DMS114 treated with DMSO at 0.1 percent for 48 hours (cell line): Measurements from ENCODE around the gene NRG3.

Experiments
- DNase-seq: peaks from one replicate; lab custom pipeline; 2025; ENCODE audit not compliant: unreplicated experiment; lab: John Stamatoyannopoulos, UW

The NRG3 gene

DNA sequence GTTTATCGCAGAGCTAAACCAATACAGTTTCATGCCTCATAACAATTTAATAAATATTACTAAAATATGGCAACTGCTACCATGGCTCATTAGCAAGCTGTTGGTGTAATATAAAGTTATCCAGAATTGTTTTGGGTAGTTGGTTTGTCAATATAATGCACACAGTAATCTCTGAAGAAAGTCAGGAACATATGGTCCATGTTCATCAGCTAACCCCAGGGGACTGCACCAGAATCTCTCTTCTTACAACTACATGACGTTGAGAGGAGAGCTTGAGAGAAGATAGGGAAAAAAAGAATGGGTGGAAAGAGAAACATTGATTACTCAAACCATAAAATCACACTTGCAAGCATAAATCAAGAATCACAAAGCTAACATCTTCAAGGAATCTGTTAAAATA, 333.7 kb downstream of the NRG3 start:
- no peak for DNase-seq

DNA sequence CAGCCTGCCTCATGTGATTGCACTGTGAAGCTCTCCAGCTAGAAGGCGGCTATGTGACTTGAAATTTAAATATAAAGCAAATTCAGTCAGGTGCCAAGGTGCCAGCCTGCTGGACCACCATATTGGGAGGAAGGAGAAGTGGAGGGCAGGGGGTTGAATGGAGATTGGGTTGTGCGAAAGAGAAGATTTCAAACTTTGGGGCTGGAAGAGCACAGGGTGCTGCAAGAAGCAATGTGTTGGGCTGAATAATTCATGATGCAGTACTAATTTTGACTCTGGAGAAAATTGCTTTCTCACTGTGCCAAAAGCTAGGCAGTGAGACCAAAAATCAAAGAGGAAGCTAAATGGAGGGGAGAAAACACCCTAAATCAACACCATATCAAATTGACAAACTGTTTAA, 335.3 kb downstream of the NRG3 start:
- DNase-seq, result no peak

GRCh38 chr10:82211346-82211745, 336.4 kb downstream of the NRG3 start:
- no peak for DNase-seq

- no peak for DNase-seq
Measured at GRCh38 chr10:82212753-82213152, 337.8 kb downstream of the NRG3 start.

- no peak for DNase-seq
Measured at GRCh38 chr10:82213784-82214183, 338.8 kb downstream of the NRG3 start.

GRCh38 chr10:82221056-82221455, 346.1 kb downstream of the NRG3 start:
- DNase-seq, result no peak

DNA sequence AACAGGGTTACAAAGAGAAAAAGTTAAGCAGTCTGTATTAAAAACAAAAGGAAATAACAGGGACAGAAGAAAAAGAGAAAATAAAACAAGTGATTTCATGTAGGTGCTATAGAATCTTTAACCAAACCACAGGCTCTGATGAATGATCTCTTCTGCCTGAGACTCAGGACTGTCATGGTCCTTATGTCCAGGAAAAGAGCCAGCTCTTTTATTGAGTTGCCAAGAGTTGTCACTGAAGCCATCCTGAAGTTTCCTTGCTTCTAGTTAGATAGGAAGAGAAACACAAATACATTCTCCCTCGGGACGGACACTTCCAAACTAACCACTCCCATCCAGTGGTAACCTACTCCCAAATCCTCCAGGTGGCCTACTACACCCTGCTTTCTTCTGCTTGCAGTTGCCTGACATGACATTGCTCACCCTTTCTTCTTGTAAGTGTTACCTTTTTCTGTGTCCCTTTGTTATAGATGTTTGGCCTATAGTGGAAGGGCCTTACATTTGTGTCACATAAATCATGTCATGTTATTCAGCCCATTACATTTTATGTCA, 346.7 kb downstream of the NRG3 start:
- no peak for DNase-seq

DNA sequence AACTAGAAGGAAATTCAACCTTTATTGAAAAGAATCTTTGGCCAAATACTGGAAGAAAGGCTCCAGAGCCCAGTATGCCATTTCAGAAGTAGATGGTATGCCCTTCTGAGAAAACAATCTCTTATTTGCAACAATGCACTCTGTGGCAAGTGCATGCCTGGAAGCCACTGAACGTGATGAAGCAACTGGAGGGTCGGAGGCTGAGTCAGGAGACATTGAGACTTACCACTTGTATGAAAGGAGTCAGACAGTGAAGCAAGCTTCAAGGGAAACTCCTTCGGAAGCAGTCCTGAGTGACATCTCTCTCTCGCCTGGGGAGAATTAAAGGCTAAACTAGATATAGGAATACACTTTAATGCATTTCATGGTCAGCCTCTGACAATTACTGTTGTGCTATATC, 353.7 kb downstream of the NRG3 start:
- no peak for DNase-seq

GRCh38 chr10:82234173-82234572, 359.2 kb downstream of the NRG3 start:
- no peak for DNase-seq

DNA sequence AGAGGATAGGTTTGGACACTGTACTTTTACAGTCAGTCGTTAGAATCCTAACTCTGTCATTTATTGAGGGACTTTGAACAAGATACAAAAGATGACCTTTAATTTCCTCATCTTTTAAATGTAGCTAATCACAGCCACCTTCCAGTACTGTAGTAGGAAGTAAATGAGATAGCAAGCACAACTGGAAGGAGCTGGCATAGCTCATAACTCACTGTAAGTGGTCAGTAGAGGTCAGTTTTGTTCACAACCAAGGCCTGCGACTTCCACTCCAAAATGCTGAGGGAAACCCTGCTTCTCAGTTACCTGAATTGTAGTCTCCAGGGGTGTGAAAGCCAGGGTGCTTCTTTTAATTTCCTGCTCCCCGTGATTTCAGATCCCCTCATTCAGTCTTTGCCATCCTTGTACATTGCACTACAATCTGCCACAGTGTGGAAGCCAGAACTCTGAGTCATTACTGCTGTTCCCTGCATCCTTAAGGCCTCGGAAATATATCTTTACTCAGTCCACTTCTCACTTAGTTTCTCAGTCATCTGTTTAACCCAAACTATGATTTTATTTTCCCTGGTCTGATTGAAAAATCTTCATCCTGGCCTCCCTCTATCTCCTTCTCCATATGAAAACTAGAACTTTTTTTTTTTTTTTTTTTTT, 361.2 kb downstream of the NRG3 start:
- no peak for DNase-seq

GRCh38 chr10:82238291-82238690, 363.3 kb downstream of the NRG3 start:
- no peak for DNase-seq

- DNase-seq, result no peak
Measured at GRCh38 chr10:82240408-82240807, 365.4 kb downstream of the NRG3 start.

DNA sequence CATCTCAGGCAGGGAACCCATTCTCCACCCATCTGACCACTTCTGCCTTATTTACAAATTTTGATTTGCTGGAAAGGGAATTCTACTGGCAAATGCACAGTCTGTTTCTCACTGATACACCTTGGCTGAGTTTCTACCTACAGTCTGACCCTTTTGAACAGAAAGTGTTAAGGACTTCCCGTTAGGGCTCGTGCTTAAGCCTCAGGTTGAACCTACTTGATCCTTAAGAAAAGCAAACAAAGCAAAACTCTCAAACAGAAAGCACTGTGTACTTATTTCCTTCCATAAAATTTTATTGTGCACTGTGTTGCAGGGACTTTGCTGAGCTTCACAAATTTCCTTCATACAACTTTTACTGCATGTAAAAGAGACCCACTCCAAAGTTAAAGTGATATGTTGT, 367.8 kb downstream of the NRG3 start:
- DNase-seq, result no peak

DNA sequence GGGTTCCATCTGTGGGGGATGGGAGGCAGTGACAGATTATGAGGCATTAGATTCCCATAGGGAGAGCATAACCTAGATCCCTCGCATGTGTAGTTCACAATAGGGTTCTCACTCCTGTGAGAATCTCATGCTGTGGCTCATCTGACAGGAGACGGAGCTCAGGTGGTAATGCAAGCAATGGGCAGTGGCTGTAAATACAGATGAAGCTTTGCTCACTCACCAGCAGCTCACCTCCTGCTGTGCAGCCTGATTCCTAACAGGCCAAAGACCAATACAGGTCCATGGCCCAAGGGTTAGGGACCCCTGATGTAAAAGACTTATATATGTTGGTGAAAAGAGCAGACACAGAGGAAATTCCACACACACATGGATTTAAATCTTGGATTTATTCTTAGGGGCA, 370.2 kb downstream of the NRG3 start:
- DNase-seq, result no peak

GRCh38 chr10:82245906-82246560, 371.0 kb downstream of the NRG3 start:
- no peak for DNase-seq

DNA sequence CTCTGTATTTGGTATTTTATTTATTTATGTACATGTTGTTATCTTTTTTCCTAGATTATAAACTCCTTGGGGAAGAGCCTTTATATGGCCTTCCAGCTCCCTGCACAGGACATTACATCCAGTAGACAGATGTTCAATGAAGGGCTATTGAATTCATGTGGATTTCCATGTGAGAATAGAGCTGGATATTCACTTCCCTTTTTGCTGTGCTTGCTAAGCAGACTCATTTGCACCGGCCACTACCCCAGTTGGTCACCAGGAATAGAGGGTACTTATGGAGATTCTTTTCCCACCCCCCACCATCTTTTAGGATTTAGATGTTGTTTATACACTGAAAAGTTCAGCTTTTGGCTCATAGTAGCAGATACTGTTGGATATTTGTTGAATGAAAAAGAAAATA, 374.1 kb downstream of the NRG3 start:
- DNase-seq, result no peak

DNA sequence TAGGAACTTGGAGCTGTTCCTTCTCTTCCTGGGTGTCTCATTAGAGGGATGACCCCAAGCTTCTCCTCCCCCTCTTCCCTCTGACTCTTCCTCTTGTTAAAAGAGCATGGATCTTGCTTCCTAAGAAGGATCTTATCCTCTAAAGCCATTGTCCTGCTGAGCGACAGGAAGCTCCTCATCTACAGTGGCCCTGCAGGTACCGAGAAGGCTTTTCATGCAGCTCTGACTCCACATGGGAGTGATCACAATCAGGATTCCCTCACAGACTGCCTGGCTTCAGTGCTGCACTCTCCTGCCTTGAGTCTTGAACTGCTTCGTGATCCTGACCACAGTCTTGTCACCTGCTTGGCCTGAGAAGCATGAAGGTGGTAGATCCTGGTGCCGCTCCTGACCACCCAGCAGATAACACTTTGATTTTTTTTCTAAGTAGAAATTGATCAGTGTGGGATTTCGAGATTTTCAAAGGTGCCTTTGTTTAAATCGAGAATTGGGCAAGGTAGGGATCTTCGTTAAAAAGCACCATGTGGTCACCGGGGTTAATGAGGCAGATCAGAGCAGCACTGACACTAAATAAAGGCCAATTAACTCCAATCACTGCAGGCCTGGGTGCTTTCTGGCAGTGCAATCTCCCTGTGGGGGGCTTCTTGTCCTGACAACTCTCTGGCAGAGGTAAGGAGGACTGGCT, 376.4 kb downstream of the NRG3 start:
- no peak for DNase-seq

- DNase-seq, result no peak
Measured at GRCh38 chr10:82252081-82252480, 377.1 kb downstream of the NRG3 start.

- DNase-seq, result no peak
Measured at GRCh38 chr10:82254237-82254636, 379.2 kb downstream of the NRG3 start.

- no peak for DNase-seq
Measured at GRCh38 chr10:82256275-82256674, 381.3 kb downstream of the NRG3 start.

GRCh38 chr10:82266438-82266837, 391.4 kb downstream of the NRG3 start:
- DNase-seq, result no peak

- DNase-seq, result no peak
Measured at GRCh38 chr10:82267014-82267413, 392.0 kb downstream of the NRG3 start.
